ENCODE results near the gene NUBP2. TPM values are rescaled to one million over a fixed set of nuclear protein-coding genes. Genes with fewer than 3 reads are reported as not detected.

Gene NUBP2
- polyA plus RNA-seq, 1 of the 3 experiments (the other 2 are of a cell fraction) = 73.2 TPM

- H3K4me3 ChIP-seq (ENCODE audit: low read depth in 2 of 2, low read length in 1 of 2) = no peak overlapping the region
- H3K4me2 ChIP-seq = no peak overlapping the region
- peaks cover 0 to 18% of the 10 kb centered on the region in 2 experiments; a peak in 3 of 4 replicates for H3K4me1 ChIP-seq (ENCODE audit: control insufficient read depth in 1 of 2, insufficient read depth in 2 of 2, low read depth in 1 of 2, low read length in 1 of 2)
- CTCF ChIA-PET = no interaction called here
- no peaks in the 10 kb centered on the region for H3K9me3 ChIP-seq
- no peak overlapping the region for H3K9ac ChIP-seq
- POLR2A ChIA-PET = no interaction called here
- TF ChIP-seq, protein P1, sequence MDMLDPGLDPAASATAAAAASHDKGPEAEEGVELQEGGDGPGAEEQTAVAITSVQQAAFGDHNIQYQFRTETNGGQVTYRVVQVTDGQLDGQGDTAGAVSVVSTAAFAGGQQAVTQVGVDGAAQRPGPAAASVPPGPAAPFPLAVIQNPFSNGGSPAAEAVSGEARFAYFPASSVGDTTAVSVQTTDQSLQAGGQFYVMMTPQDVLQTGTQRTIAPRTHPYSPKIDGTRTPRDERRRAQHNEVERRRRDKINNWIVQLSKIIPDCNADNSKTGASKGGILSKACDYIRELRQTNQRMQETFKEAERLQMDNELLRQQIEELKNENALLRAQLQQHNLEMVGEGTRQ (IDR thresholded peaks at IDR 0.05; ENCODE audit: borderline replicate concordance, low read depth, low read length) = no peak
- no peak for TF ChIP-seq MXI1 (IDR thresholded peaks at IDR 0.05; ENCODE audit: low read depth, low read length)
- no peak for TF ChIP-seq EP300 (IDR thresholded peaks at IDR 0.05; ENCODE audit: borderline replicate concordance in 1 of 2, low read depth in 1 of 2, low read length in 1 of 2)
- no peak for TF ChIP-seq ZBTB33 (IDR thresholded peaks at IDR 0.05; ENCODE audit: borderline replicate concordance, low read depth)
- TF ChIP-seq, protein P2, sequence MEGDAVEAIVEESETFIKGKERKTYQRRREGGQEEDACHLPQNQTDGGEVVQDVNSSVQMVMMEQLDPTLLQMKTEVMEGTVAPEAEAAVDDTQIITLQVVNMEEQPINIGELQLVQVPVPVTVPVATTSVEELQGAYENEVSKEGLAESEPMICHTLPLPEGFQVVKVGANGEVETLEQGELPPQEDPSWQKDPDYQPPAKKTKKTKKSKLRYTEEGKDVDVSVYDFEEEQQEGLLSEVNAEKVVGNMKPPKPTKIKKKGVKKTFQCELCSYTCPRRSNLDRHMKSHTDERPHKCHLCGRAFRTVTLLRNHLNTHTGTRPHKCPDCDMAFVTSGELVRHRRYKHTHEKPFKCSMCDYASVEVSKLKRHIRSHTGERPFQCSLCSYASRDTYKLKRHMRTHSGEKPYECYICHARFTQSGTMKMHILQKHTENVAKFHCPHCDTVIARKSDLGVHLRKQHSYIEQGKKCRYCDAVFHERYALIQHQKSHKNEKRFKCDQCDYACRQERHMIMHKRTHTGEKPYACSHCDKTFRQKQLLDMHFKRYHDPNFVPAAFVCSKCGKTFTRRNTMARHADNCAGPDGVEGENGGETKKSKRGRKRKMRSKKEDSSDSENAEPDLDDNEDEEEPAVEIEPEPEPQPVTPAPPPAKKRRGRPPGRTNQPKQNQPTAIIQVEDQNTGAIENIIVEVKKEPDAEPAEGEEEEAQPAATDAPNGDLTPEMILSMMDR (IDR thresholded peaks at IDR 0.05) = no peak
- TF ChIP-seq POLR2AphosphoS5 (IDR thresholded peaks at IDR 0.05; ENCODE audit: low read depth, low read length) = no peak
- no peak for TF ChIP-seq SIN3A (IDR thresholded peaks at IDR 0.05; ENCODE audit: borderline replicate concordance, low read depth, low read length)
- no peak for TF ChIP-seq GATA2 (CRISPR knock-in tag; IDR thresholded peaks at IDR 0.05)
- no peak for TF ChIP-seq CHD2 (IDR thresholded peaks at IDR 0.05; ENCODE audit: low read length, partially characterized antibody)
- TF ChIP-seq RCOR1 (IDR thresholded peaks at IDR 0.05; ENCODE audit: low read length) = no peak
- TF ChIP-seq NRF1 (IDR thresholded peaks at IDR 0.05; ENCODE audit: low read depth, low read length) = no peak
- no peak for TF ChIP-seq TEAD4 (IDR thresholded peaks at IDR 0.05; ENCODE audit: borderline replicate concordance, insufficient read depth)
- no peak for TF ChIP-seq JUND (IDR thresholded peaks at IDR 0.05)
- no peak for TF ChIP-seq EZH2phosphoT487 (IDR thresholded peaks at IDR 0.05; ENCODE audit: borderline replicate concordance, low read depth)
- no peaks in the 10 kb centered on the region for H3F3A ChIP-seq (replicated peaks; ENCODE audit: insufficient read depth)
- H2AFZ ChIP-seq (ENCODE audit: low read depth) = no peak overlapping the region
- DNase-seq = no peak
- 57% methylated on average over 3 of the region's 3 CpGs for WGBS (ENCODE audit: low lambda C conversion rate)
- H3K79me2 ChIP-seq (ENCODE audit: insufficient read depth) = peaks cover 47% of the 10 kb centered on the region
- H4K20me1 ChIP-seq (ENCODE audit: insufficient read depth) = no peaks in the 10 kb centered on the region
- no peaks in the 10 kb centered on the region for H3K9me2 ChIP-seq
- no peak overlapping the region for H3K27ac ChIP-seq (ENCODE audit: low read depth in 2 of 2, low read length in 1 of 2)
- peaks cover 16 to 27% of the 10 kb centered on the region in 2 experiments for H3K36me3 ChIP-seq (replicated peaks in 1 of 2; ENCODE audit: control insufficient read depth in 1 of 2, insufficient read depth in 2 of 2, low read length in 1 of 2)
- H3K27me3 ChIP-seq (ENCODE audit: insufficient read depth) = no peaks in the 10 kb centered on the region
Observed at GRCh38 chr16:1830213-1830612, 47.5 kb downstream of the NUBP2 start.

Measured in SK-N-SH (cell line).